GM19452 (cell line): ENCODE measurements around the gene TBC1D3I.
"Not testable (repeated sequence)": the region's sequence is repeated elsewhere in the genome, so short reads cannot be mapped to it uniquely, and the experiment has no call there.

Experiments
- ATAC-seq: cut with Tn5 transposase; IDR thresholded peaks from one replicate; pipeline ENCODE4 v1.9.1; 2021; ENCODE audit not compliant: unreplicated experiment

The TBC1D3I gene

DNA sequence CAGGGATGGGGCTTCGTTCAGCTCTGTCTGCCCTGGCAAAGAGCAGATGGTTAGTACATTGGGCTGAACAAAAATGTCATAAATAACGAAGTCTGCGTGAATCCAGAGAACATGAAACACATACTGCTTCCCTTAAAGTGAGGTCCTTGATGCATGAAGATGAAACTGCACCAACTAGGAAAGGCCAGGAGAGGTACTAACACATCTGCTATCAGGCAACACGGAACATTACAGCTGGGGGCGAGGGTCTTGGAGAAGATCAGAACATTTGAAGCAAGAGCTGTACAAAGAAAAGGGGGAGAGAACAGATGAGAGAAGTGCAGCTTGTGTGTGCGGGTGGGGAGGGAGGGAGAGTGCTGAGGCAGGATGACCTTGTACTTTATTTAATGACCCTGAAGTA is 57.0 kb downstream of the TBC1D3I start:
- not testable (repeated sequence) for ATAC-seq

DNA sequence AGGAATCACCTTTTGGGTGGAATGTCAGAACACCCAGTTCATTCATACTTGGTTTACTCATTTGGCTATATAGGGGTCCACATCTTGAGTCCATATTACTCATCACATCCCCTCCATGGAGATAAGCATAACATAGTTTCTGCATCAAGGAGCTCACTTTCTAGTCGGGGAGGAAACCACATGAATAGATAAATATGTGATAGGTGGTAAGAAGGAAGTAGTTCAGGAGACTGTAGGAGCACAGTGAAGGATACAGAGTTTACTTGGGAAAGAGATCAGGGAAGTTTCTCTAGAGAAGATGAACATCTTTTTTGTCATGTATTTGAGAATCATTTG is 57.9 kb downstream of the TBC1D3I start:
- ATAC-seq: not testable (repeated sequence)

DNA sequence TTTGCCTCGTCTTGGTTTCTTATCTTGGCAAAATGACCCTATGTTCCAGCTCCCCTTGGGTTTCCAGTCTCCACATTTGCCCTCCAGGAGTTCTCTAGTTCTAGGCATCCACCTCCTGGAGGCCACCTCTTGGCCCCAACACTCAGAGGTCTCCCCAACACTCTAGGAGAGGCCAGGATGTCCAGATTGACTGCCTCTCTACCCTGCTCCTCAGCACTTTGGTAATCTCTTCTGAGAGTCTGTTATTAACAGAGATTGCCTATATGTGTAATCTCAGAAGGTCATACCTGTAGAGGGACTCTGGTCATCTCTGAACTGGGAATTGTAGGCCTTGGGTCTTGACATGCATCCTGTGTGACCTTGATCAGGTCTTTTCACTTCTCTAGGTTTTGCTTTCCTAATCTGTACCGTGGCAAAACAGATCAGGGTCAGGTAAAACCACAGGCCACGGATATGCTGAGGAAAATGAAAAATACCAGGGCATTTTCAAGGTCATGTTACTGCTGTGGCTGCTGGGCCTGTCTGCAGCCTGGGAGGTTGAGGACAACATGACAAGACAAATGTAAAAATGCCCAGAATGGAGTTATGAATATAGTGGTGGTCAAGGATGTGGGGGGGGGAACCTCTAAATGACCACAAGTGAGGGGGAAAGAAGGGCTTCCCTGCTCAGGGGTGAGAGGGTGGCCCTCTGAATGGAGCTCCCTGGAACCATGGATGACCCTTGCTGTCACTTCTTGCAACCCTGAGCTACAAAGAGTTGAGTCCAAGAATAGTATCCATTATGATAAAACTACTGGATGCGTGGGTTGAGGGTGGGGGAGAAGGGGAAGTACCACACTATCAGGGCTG is 58.5 kb downstream of the TBC1D3I start:
- ATAC-seq: no peak

DNA sequence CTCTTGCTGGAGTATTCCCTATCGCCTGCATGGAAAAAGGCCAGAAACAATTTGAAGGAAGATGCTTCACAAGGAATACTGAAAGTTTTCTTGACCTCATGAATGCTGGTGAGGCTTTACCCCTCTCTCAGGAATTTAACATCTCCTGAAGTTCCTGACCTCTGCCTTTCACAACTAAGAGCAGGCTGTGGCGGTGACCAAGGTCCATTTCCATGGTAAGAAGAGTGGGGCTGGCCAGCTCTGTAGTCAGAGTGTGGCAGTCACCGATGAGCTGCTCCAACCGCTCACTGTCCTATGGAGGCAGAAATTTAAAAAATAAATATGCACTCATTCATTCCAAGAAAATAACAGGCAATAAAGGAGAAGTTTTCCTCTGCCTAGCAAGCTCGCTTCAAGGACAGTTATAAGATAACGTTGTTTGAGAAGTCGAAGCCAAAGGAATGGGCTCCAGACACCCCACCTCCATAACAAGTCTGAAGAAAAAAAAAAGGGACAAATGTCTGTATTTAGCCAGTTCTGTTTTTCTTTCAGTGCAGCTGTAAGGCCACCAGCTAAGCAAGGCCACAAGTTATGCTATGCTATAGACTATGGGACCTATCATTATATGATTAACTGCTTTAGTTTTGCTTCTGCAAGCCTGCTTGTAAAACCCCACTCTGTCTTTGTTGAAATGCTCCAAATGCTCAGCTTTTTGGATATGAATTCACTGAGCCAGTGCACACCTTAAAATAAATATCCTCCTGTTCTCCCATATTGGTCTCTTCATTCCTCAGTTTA is 59.5 kb downstream of the TBC1D3I start:
- ATAC-seq: no peak
